Measurements from ENCODE around the gene SUN3. TPM values are rescaled to one million over a fixed set of nuclear protein-coding genes. Genes with fewer than 3 reads are reported as not detected.

The SUN3 gene
- polyA plus RNA-seq, 1 donor from 2014 or later = not detected

DNA sequence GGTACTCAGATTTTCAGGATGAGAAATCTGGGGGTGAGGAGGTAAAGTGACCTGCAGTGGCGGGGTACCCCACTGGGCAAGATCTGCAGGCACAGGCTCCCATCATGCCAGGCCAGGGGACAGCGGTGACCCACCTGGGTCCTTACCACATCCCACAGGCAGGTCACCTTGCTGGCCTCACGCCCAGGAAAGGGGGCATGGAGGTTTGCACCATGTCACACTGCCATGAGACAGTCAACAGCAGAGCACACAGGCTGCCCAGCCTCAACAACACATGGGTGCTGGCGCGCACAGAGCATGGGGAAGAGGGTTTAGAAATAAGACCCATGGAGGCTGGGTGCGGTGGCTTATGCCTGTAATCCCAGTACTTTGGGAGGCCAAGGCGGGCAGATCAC is 81.6 kb downstream of the SUN3 start:
- Histone ChIP-seq H3K9me2 (ENCODE audit: insufficient read depth, low read length) (no peaks in the 10 kb centered on the region), H4K20me1 (ENCODE audit: insufficient read depth) (no peaks in the 10 kb centered on the region), H3F3A (ENCODE audit: insufficient read depth, low read length, poor library complexity, severe bottlenecking) (no peaks in the 10 kb centered on the region), H3K9ac (ENCODE audit: low read length) (no peak overlapping the region), H3K4me2 (ENCODE audit: low read length) (no peak overlapping the region), H3K27ac (ENCODE audit: low read length) (no peak overlapping the region), H2AFZ (ENCODE audit: low read depth, low read length) (no peak overlapping the region), H3K36me3 (ENCODE audit: insufficient read depth, low read length) (no peaks in the 10 kb centered on the region), H3K4me3 (ENCODE audit: low read length) (no peak overlapping the region), H3K9me3 (ENCODE audit: low read length) (no peaks in the 10 kb centered on the region), H3K27me3 (ENCODE audit: insufficient read depth, low read depth, low read length) (no peaks in the 10 kb centered on the region), H3K79me2 (replicated peaks; ENCODE audit: insufficient read depth, low read length) (no peaks in the 10 kb centered on the region)
- no peak for TF ChIP-seq MXI1 (conservative IDR thresholded peaks at IDR 0.05; ENCODE audit: poor library complexity, severe bottlenecking)
- TF ChIP-seq, protein P1, sequence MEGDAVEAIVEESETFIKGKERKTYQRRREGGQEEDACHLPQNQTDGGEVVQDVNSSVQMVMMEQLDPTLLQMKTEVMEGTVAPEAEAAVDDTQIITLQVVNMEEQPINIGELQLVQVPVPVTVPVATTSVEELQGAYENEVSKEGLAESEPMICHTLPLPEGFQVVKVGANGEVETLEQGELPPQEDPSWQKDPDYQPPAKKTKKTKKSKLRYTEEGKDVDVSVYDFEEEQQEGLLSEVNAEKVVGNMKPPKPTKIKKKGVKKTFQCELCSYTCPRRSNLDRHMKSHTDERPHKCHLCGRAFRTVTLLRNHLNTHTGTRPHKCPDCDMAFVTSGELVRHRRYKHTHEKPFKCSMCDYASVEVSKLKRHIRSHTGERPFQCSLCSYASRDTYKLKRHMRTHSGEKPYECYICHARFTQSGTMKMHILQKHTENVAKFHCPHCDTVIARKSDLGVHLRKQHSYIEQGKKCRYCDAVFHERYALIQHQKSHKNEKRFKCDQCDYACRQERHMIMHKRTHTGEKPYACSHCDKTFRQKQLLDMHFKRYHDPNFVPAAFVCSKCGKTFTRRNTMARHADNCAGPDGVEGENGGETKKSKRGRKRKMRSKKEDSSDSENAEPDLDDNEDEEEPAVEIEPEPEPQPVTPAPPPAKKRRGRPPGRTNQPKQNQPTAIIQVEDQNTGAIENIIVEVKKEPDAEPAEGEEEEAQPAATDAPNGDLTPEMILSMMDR (IDR thresholded peaks at IDR 0.05; ENCODE audit: poor library complexity, severe bottlenecking) = no peak
- TF ChIP-seq SMC3 (conservative IDR thresholded peaks at IDR 0.05; ENCODE audit: poor library complexity) = no peak
- TF ChIP-seq POLR2AphosphoS5 (IDR thresholded peaks at IDR 0.05) = no peak
- TF ChIP-seq EZH2 (IDR thresholded peaks at IDR 0.05; ENCODE audit: borderline replicate concordance, insufficient read depth, low read length, poor library complexity, severe bottlenecking) = no peak
- TF ChIP-seq RAD21 (conservative IDR thresholded peaks at IDR 0.05) = no peak
- no peak for TF ChIP-seq TAF1 (IDR thresholded peaks at IDR 0.05; ENCODE audit: low read depth)

GRCh38 chr7:47946581-47947354 is 82.1 kb downstream of the SUN3 start:
- no peak overlapping the region for H3K4me2 ChIP-seq (ENCODE audit: low read length)
- H3K27ac ChIP-seq (ENCODE audit: low read length) = no peak overlapping the region
- no peak overlapping the region for H3K4me3 ChIP-seq (ENCODE audit: low read length)
- no peaks in the 10 kb centered on the region for H3K27me3 ChIP-seq (ENCODE audit: insufficient read depth, low read depth, low read length)
- no peak overlapping the region for H3K9ac ChIP-seq (ENCODE audit: low read length)
- no peaks in the 10 kb centered on the region for H3K36me3 ChIP-seq (ENCODE audit: insufficient read depth, low read length)
- no peaks in the 10 kb centered on the region for H3K9me2 ChIP-seq (ENCODE audit: insufficient read depth, low read length)
- no peaks in the 10 kb centered on the region for H3F3A ChIP-seq (ENCODE audit: insufficient read depth, low read length, poor library complexity, severe bottlenecking)
- no peaks in the 10 kb centered on the region for H4K20me1 ChIP-seq (ENCODE audit: insufficient read depth)
- no peaks in the 10 kb centered on the region for H3K9me3 ChIP-seq (ENCODE audit: low read length)
- H2AFZ ChIP-seq (ENCODE audit: low read depth, low read length) = no peak overlapping the region
- TF ChIP-seq REST (IDR thresholded peaks at IDR 0.05; ENCODE audit: borderline replicate concordance) (no peak), SMC3 (conservative IDR thresholded peaks at IDR 0.05; ENCODE audit: poor library complexity) (no peak), EP300 (conservative IDR thresholded peaks at IDR 0.05; ENCODE audit: poor library complexity, severe bottlenecking) (no peak), MXI1 (conservative IDR thresholded peaks at IDR 0.05; ENCODE audit: poor library complexity, severe bottlenecking) (no peak), RAD21 (conservative IDR thresholded peaks at IDR 0.05) (no peak), TAF1 (IDR thresholded peaks at IDR 0.05; ENCODE audit: low read depth) (no peak), EZH2 (IDR thresholded peaks at IDR 0.05; ENCODE audit: borderline replicate concordance, insufficient read depth, low read length, poor library complexity, severe bottlenecking) (no peak), POLR2AphosphoS5 (IDR thresholded peaks at IDR 0.05) (no peak)
- TF ChIP-seq, protein P1 (IDR thresholded peaks at IDR 0.05; ENCODE audit: poor library complexity, severe bottlenecking) = no peak
- no peaks in the 10 kb centered on the region for H3K79me2 ChIP-seq (replicated peaks; ENCODE audit: insufficient read depth, low read length)
